ENCODE data around the gene GALNT10.

DNA sequence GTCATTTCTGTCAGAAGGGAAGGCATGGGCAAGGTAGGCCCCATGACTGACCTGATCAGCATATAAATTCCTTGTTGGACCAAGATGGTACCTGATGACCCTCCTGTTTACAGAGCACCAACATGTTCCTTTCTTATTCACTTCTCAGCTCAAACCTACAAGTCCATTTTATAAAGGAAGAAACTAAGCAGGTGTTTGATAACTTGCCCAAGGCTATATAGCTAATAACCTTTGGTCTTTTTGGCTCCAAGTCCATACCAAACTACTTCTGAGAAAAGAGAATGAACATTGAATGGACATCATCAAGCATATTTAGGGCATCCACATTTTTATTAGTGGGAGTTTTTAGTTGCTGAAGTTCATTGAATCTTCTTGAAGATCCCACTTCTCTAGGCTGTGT, 125.2 kb downstream of the GALNT10 start:
- TF ChIP-seq POLR2A (IDR thresholded peaks at IDR 0.05) (no peak), POLR2AphosphoS5 (IDR thresholded peaks at IDR 0.05) (no peak)
- TF ChIP-seq, protein P1, sequence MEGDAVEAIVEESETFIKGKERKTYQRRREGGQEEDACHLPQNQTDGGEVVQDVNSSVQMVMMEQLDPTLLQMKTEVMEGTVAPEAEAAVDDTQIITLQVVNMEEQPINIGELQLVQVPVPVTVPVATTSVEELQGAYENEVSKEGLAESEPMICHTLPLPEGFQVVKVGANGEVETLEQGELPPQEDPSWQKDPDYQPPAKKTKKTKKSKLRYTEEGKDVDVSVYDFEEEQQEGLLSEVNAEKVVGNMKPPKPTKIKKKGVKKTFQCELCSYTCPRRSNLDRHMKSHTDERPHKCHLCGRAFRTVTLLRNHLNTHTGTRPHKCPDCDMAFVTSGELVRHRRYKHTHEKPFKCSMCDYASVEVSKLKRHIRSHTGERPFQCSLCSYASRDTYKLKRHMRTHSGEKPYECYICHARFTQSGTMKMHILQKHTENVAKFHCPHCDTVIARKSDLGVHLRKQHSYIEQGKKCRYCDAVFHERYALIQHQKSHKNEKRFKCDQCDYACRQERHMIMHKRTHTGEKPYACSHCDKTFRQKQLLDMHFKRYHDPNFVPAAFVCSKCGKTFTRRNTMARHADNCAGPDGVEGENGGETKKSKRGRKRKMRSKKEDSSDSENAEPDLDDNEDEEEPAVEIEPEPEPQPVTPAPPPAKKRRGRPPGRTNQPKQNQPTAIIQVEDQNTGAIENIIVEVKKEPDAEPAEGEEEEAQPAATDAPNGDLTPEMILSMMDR (IDR thresholded peaks at IDR 0.05), result no peak
